C1 segment of cervical spinal cord (tissue), 14 donors: ENCODE data around the gene NUBP2.

Experiments
- DNase-seq, 14 donors: peaks; one replicate each; lab custom pipeline; 2025; lab: John Stamatoyannopoulos, UW

The NUBP2 gene

DNA sequence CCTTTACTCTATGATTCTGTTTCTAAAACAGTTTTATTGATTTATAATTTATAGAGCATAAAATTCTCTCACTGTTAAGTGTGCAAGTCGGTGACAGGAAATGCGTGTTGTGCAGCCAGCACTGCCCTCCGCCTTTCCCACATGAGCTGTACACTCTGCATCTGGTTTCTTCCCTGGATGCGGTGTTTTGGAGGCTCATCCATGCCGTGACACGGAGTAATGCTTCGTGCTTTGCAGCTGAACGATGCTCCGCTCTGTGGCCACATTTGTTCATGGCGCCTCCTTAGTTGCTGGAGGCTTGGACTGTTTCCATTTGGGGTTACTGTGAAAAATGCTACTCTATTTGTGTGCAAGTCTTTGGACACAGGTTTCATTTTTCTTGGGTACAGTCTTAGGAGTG, 17.9 kb downstream of the NUBP2 start:
- DNase-seq: no peak

- DNase-seq: no peak
These were observed 24.9 kb downstream of the NUBP2 start for GRCh38 chr16:1807626-1808025.

- DNase-seq: no peak
These were observed 25.9 kb downstream of the NUBP2 start for GRCh38 chr16:1808691-1809090.

GRCh38 chr16:1809281-1809801, 26.6 kb downstream of the NUBP2 start:
- no peak for DNase-seq

- no peak for DNase-seq
These were observed 27.3 kb downstream of the NUBP2 start for GRCh38 chr16:1810106-1810505.

- DNase-seq: no peak
These were observed 27.8 kb downstream of the NUBP2 start for GRCh38 chr16:1810536-1810935.

DNA sequence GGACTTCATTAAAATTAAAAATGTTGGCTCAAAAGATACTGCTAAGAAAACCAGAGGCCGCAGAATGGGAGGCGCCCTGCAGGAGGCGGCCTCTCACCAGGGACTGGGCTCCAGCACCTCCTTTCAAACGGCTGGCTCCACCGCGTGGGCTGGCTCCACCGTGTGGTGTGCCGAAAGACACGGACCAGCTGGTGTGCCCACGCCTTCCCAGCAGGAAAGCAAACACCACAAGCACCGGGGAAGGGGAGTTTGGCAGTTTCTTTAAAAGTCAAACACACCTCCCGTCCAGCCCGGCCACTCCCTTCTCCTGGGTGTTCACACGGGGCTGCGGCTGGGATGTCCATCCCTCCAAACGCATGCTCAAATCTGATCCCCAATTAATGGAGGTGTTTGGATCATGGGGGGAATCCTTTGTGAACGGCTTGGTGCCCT, 30.0 kb downstream of the NUBP2 start:
- DNase-seq: peak in 1 of 14 donors; percentile 49

- DNase-seq: no peak
These were observed 32.7 kb downstream of the NUBP2 start for GRCh38 chr16:1815461-1815860.

- DNase-seq: no peak
These were observed 33.9 kb downstream of the NUBP2 start for GRCh38 chr16:1816396-1817275.

DNA sequence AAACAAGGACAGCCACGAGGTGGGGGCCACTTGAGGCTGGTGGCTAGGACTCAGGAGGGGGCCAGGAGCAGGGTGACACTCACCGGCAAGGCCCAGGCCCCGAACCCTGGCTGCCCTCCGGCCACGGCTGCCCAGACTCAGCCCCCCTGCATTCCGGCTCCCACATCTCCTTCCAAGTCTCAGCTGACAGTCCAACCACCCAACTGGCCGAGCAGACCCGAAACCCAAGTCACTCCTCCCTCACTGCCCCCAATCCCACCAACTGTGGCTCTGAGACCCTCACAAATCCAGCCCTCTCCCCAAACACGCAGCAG, 34.5 kb downstream of the NUBP2 start:
- no peak for DNase-seq

DNA sequence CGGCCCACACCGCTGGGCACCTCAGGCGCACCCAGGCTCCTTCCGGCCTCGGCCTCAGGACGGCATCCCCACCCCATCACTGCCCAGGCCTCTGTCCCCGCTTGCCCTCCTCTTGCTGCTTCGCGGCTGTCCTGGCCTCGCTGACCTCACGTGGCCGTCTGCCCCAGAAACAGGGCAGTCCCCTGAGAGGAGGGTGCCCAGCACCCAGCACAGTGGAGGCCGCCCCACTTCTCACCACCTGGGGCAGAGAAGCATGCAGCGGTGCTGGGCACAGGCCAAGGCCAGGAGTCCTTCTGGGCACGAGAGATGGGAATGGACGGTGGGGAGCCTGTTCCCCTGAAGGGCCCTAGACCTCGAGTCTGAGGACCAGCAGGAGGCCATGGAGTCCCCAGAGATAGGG, 35.0 kb downstream of the NUBP2 start:
- DNase-seq: no peak

GRCh38 chr16:1818204-1818872, 35.6 kb downstream of the NUBP2 start:
- DNase-seq: no peak

DNA sequence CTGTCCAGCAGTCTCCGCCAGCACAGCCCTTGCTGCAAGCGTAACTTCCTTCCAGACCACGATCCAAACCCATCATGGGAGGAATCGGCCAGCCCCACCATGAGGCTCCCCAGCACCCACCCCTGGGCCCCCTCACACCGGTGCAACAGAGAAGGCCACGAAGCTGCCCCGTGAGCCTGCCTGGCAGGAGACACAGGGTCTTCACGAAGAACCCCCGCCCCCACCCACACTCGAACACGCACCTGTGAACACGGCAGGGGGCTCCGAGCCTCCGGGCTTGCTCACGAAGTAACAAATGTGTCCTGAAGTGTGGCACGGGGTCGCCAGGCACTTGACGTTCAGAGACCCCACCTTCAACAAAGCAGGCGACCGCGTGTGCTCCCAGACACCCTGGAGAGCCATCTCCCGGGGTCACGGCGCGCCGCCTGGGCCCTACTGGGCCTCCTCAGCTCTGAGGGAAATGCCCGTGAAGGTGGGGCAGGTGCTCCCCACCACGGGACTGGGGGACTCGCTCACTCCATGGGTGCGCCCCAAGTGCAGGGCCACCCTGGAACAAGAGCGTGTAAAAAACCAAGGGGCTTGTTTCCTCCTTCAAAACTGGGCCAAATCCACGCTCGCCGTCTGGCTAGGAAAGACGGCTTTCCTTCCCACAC, 36.2 kb downstream of the NUBP2 start:
- no peak for DNase-seq

DNA sequence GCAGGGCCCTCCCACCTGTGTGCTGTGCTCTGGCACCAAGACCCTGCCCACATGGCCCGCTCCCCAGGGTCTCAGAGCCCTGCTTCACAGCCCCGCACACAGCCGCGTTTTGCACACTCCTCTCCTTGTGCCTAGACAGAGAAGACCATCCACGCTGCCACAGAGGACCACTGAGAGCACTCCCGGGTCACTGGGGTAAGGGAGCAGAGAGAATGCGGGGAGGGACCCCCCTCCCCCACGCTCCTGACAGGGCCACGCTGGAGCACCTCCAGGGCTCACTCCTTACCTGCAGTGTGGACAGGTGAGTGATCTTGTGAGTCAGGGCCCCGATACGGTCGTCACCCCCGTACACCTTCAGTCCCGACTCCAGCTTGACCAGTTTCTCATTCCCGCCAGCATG, 36.9 kb downstream of the NUBP2 start:
- no peak for DNase-seq

- no peak for DNase-seq
These were observed 37.6 kb downstream of the NUBP2 start for GRCh38 chr16:1820096-1820945.

- DNase-seq: no peak
These were observed 38.2 kb downstream of the NUBP2 start for GRCh38 chr16:1820946-1821290.

GRCh38 chr16:1821861-1822611, 39.3 kb downstream of the NUBP2 start:
- DNase-seq: no peak

DNA sequence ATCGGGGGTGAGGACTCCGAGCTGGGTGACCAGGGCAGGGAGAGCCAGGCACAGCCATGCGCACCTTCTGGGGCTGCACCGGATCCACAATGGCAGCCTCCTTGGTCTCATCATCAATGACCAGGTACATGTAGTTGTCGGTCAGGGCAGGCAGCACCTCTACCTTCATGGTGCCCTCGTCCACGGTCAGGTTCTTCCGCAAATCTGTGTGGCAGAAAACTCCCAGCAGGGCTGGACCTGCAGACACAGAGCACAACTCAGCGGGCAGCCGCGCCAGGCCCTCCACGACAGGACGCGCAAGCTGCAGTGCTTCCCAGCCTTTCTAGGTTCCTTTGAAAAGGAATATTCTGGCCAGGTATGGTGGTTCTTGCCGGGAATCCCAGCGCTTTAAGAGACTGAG, 40.0 kb downstream of the NUBP2 start:
- DNase-seq: no peak

DNA sequence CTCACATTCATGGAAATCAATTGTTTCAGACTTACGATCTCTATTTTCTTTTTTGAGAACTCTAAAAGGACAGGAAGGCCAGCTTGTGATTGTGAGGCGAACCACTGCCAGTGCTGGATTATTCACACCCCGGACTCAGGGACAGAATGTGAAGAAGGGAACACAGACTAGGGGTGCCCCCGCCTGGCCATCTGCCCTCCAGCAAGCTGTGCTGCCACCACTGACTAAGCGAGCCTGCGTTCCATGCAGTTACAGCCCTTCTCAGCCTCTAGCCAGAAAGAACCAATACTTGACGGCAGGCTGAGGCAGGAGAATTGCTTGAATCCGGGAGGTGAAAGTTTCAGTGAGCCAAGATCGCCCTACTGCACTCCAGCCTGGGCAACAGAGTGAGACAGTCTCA, 41.1 kb downstream of the NUBP2 start:
- peak in 1 of 14 donors; percentile 11 for DNase-seq

DNA sequence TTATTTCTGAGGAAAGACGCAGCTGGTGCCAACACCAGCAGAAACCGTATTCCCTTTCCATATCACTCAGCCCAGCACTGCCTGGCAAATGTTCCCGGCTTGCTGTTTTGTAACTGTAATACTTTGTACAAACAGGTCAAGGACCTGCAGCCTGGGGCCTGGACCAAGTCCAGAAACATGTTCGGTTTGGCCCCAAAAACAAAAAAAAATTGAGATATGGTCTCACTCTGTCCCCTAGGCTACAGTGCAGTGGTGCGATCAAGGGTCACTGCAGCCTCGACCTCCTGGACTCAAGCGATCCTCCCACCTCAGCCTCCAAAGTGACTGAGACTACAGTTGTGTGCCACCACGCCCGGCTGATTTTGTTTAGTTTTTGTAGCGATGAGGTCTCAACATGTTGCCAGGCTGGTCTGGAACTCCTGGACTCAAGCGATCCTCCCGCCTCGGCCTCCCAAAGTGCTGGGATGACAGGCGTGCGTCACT, 42.7 kb downstream of the NUBP2 start:
- DNase-seq: no peak
